ENCODE results near the gene ECI1.
A peak's percentile ranks its signal among the peaks of the same experiment; 100 is the strongest.
"Not testable (repeated sequence)": the region's sequence is repeated elsewhere in the genome, so short reads cannot be mapped to it uniquely, and the experiment has no call there.

The ECI1 gene

DNA sequence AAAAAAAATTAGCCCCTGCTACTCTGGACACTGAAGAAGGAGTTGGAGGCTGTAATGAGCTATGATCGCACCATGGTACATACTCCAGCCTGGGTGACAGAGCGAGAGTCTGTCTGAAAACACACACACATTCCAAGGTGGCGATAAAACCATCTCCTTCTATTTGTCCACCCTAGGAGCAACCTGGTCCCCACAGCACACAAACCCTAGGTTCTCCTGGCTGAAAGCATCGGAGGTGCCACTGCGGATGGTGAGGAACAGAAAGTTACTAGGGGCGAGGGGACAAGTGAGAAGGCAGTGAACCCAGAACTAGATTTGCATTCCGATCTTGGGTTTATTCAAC lies 1.4 kb upstream of the ECI1 start:
- DNase-seq: no peak

DNA sequence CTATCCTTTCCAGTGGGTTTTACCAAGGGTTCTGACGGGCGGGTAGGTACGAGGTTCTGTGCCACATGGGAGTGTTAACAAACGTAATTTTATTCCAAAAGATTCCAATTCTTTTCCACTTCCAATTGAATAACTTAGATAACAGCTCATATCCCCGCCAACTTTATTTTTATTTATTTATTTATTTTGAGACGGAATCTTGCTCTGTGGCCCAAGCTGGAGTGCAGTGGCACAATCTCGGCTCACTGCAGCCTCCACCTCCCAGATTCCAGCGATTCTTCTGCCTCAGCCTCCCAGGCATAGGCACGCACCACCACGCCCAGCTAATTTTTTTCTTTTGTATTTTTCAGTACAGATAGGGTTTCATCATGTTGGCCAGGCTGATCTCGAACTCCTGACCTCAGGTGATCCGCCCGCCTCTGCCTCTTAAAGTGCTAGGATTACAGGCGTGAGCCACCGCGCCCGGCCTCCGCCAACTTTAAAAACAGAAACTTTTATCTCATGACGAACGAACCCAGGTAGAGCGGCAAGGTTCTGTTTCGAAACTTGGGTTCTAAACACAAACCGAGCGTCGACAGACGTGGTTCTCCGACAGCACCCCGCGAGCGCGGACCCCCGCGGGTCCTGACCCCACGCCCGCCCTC lies 613 bp downstream of the ECI1 start:
- DNase-seq: peak; percentile 32

DNA sequence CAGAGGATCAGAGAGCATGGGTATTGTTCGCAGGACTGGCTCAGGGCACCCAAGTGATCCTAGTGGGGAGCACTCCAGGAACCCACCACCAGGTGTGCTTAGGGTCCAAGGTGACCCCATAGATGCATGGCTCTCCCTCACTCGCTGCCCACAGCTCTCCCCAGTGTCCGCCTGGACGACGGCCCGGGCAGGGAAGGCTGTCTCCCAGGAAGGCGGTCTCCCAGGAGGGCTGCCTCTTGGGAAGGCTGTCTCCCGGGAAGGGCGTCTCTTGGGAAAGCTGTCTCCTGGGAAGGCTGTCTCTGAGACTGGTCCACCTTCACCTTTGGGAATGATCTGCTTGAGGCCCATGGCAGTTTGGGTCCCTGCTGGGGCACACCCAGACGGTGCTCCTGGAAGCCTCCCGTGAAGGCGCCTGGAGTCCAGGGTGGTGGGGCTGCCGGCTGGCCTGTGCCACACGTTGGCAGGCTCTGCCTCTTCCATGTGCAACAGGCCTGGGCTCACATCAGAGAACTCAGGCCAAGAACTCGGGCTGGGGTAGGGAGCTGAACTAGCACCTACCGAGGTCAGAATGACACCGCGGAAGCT lies 5.0 kb downstream of the ECI1 start:
- no peak for DNase-seq

DNA sequence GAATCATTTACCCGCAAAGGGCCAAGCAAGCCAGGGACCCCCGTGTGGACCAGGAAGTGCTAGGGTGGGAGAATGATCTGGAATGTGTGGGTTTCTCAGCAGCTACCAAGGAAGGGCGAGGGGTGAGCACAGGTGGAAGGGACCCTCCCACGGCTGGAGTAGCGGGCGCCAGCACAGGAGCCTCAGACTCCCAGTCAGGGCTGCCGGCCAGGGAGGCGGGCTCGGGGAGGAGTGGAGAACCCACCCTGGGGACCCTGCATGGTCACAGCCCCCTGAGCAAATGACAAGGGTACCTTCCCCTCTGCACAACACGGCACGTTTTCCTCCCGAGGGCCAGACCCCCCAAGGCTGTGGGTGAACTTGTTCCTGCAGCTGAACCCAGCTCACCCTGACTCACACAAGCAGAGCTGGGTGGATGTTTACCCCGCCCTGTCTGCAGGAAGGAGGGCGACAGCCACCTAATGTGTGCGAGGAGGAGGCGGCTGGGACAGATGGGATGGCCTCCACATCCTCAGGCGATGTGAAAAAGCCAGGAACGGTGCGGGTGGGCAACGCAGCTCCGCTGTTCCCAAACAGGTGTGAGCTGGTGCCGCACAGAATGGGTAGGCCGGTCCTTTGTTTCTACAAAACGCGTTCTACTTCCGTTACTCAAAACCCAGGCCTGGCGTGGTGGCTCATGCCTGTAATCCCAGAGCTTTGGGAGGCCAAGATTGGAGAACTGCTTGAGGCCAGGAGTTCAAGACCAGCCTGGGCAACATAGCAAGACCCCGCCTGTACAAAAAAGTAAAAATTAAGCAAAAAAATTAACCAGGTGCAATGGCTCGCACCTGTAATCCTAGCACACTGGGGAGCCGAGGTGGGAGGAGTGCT lies 6.2 kb downstream of the ECI1 start:
- no peak for DNase-seq

DNA sequence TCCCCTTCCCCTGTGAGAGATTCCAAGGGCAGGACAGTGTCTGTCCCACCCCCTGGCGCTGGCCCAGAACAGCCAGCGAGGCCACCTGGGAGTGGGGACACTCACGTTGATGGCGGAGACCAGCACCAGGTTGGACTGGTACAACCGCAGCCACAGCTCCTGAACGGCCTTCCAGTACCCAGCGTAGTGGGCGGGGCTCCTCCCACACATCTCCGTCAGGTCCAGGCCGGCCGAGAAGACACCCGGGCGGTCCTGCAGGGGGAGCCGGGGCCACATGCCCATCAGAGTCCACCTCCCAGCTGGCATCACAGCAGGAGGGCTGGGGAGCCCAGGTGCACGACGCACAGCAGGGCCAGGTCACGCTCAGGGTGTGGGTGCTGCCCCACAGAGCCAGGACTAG lies 7.1 kb downstream of the ECI1 start:
- DNase-seq: no peak

DNA sequence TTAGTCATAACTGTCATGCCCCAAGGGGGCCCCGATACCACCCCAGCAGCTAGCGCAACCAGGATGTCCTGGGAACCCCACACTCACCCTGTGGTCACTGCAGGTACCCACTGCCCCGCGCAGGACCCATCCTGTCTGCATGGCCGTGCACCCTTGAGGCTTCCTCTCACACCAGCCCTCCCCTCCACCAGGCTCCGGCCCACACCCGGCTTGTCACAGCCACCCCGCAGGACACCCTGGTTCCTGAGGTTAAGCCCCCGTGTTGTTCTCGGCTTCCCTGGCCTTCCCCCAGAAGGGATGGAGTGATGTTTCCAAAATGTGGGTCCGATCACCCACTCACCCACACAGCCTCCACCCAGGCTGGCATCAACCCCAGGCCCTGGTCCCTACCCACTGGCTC lies 7.6 kb downstream of the ECI1 start:
- no peak for DNase-seq

DNA sequence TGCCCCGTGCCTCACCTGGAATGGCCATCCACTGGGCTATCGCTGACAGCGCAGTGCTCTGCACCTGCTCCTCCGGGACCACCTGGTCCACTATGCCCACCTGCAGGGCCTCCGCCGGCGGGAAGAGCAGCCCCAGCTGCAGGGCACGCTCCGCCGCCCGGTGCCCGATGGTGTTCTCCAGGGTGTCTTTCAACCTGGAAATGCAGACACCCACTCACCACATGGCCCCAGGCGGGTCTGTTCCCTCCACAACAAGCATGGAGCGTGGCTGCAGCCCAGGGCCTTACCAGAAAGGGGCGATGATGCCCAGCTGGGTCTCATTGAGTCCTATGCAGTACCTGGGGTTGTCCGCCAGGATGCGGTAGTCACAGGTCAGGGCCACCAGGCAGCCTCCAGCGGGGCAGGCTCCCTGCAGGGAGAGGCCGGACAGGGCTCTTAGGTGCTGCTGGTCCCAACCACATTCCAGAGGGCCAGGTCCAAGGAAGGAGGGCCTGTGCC lies 8.3 kb downstream of the ECI1 start:
- DNase-seq: no peak

DNA sequence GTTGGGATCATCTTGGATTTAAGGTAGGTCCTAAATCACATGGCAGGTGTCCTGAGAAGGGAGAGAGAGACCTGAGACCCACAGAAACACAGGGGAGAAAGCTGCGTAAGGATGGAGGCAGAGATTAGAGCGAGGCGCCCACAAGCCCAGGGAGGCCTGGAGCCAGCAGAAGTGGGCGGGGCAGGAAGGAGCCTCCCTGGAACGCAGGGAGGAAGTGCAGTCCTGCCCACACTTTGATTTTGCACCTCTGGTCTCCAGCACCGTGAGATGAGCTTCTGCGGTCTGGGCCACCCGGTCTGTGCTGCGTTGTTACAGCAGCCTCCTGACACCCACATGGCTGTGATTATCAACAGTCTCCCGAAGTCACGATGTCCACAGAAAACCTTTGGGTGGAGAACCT lies 8.8 kb downstream of the ECI1 start:
- DNase-seq: no peak

DNA sequence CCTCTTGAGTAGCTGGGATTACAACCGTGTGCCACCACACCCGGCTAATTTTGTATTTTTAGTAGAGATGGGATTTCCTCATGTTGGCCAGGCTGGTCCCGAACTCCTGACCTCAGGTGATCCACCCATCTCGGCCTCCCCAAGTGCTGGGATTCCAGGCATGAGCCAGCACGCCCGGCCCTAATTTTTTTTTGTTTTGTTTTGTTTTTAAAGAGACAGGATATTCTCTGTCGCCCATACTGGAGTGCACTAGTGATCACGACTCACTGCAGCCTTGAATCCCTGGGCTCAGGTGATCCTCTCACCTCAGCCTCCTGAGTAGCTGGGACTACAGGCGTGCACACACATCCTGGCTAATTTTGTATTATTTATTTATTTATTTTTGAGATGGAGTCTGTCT lies 11.1 kb downstream of the ECI1 start:
- DNase-seq: not testable (repeated sequence)

DNA sequence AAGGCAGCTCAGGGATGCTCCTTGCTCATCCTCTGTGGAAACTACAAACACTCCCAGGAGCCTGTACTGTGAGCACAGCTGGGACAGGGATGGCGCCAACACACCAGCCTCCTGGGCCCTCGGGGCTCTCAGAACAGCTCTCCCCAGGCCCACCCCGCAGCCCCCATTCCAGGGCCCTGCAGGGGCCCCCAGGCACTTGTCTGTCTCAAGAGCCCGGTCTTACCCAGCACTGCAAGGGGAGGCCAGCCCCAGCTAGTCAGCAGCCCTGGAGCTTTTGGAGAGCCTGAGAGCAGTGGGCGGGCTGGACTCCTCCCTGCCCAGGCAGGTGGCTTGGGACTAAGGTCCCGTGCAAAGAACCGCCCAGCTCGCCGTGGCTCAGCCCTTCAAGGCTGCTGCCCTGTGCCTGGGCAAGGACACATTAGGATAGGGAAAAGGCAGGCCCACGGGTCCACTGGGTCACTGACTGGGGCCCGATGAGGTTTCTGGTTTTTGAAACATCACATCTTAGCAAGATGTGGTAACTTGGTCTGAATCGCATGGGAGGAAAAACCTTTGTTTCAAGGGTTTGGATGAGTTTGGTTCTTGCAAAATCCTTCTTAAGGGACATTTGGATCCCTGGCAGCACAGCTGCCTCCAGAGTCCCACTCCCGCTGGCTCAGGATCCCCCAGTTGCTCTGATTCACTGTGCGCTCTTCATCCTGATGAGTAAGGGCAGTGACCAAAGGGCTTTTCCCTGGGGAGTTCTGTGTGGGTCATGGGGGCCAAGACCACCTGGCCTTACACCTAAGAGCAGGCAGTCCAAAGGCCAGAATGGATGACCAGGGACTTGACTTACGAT lies 12.3 kb downstream of the ECI1 start:
- no peak for DNase-seq

DNA sequence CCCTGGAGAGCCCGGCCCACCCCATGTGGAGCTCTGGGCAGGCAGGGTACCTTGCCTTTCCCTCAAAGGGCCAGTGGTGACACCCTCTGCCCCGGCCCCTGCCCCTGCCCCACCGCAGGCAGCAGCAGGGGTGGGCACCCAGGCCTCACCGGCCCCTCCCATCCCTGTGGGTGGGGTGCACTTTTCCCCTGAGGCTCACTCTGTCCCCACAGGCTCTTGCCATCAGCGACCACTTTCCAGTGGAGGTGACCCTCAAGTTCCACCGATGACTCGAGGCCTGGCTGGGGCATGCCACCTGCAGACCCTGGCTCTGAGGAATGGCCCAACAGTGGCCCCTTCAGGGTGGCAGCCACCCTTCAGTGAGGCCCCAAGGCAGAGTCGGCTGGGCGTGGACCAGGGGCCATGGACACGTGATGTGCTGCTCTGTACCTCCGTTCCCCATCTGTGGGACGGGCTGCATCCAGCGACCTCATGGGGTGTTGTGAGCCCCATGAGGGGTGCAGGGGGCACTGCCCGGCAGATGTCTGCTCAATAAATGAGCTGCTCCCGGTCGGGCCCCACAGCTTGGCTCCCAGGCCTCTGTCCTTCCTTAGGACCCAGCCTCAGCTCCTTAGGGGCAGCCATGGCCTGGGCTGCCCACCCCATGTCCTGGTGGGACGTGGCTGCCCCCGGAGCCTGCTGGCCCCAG lies 13.1 kb downstream of the ECI1 start:
- DNase-seq: no peak

DNA sequence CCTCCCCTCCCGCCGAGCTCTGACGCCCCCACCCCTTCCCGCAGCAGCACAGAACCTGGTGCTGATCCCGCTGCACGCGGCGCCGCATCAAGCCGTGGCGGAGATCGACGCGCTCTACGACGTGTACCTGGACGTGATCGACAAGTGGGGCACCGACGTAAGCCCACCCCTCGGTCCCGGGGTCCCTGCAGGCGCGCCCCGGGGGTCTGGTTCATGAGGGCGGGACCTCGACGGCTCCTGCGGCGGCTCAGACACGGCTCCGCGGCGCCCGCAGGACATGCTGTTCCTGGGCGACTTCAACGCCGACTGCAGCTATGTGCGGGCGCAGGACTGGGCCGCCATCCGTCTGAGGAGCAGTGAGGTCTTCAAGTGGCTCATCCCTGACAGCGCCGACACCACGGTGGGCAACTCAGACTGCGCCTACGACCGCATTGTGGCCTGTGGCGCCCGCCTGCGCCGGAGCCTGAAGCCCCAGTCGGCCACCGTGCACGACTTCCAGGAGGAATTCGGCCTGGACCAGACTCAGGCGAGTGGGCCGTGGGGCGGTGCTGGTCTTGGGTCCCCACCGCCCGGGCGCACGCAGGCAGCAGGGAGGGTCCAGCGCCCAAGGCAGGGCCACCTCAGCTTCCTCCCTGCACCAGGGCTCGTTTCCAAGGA lies 13.8 kb downstream of the ECI1 start:
- no peak for DNase-seq

DNA sequence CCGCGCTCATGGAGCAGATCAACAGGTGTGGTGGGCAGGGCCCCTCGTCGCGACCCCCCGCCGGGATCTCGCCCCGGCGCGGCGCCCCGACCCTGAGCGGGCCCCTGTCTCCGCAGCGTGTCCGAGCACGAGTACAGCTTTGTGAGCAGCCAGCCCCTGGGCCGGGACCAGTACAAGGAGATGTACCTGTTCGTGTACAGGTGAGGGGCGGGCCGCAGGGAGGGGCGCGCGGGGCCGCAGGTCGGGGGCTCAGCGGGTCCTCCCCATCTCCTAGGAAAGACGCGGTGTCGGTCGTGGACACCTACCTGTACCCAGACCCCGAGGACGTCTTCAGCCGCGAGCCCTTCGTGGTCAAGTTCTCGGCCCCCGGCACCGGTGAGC lies 14.3 kb downstream of the ECI1 start:
- DNase-seq: no peak

DNA sequence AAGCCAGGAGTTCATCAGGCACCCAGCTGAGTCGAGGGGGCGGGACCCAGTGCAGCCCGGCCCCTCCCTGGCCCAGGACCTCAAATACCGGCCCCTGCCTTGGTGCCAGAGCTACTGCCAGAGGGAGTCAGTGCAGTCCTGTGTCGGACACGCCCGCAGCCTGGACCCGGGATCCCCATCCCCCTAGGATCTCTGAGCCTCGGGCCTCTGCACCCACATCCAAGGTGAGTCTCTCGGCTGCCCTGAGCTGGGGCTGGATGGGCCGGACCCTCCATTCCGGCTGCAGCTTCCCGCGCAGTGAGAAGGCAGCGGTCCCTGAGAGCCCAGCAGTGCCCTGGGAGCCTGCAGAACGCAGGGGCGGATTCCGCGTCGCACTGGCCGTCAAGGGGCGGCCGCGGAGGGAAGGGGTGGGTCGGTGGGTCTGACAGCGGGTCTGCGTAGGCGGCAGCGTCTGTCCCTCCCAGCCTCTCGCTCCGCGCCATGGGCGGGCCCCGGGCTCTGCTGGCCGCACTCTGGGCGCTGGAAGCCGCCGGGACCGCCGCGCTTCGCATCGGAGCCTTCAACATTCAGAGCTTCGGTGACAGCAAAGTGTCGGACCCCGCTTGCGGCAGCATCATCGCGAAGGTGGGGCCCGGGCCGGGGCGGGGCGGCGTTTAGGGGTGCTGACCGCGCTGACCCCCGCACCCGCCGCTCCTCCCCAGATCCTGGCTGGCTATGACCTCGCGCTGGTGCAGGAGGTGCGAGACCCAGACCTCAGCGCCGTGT lies 14.9 kb downstream of the ECI1 start, which contains the start of gene DNASE1L2:
TSS of gene DNASE1L2 (plus strand) at position 108 of the 765 bp plus-strand sequence. CDS start at position 481, 373 bp downstream.
- DNase-seq: no peak

DNA sequence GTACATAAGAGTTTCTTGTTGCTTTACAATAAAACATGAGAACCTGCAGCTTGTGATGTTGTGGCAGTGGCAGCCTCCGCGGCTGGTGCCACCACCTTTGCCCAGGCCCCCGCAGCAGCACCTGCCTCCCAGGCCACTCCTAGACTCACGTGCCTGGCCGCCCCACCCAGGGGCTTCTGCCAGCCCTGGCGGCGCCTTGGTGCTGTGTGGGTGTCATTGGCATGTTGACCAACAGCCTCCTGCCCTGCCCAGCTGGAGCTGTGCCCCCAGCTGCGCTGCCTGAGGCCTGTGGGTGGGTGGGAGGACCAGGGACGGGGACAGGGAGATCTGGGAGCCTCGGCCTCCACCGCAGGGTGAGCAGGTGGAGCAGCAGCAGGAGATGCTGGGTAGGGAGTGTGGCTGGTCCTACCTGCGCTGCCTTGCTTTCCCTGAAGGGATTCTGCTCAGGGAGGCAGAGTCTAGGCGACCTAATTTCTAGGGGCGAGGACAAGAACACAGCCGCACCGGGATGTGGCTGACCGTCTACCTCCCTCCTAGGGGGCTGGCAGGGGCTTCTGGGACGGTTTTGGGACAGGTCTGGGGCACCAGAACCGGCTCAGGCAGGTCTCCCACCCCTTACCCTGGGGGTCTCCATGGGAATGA lies 15.6 kb downstream of the ECI1 start:
- no peak for DNase-seq

DNA sequence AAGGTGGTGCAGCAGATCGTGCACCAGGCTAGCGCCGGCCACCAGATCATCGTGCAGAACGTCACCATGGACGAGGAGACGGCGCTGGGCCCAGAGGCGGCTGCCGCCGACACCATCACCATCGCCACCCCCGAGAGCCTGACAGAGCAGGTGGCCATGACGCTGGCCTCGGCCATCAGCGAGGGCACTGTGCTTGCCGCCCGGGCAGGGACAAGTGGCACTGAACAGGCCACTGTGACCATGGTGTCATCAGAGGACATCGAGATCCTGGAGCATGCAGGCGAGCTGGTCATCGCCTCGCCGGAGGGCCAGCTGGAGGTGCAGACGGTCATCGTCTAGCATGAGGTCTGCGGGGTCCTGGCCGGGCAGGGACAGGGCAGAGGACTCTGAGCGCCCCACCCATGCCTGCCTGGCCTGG lies 16.1 kb downstream of the ECI1 start:
- no peak for DNase-seq

DNA sequence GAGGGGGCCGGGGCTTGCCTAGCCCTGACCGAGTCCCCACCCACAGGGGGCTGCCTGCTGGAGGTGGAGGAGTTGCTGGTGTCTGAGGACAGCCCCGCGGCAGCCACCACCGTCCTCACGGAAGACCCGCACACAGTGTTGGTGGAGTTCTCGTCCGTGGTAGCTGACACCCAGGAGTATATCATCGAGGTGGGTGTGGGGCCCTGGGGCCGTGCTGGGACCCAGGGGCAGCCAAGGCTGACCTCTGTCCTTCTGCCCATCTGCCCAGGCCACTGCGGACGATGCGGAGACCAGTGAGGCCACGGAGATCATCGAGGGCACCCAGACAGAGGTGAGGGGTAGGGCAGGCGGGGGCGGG lies 16.6 kb downstream of the ECI1 start:
- DNase-seq: no peak

DNA sequence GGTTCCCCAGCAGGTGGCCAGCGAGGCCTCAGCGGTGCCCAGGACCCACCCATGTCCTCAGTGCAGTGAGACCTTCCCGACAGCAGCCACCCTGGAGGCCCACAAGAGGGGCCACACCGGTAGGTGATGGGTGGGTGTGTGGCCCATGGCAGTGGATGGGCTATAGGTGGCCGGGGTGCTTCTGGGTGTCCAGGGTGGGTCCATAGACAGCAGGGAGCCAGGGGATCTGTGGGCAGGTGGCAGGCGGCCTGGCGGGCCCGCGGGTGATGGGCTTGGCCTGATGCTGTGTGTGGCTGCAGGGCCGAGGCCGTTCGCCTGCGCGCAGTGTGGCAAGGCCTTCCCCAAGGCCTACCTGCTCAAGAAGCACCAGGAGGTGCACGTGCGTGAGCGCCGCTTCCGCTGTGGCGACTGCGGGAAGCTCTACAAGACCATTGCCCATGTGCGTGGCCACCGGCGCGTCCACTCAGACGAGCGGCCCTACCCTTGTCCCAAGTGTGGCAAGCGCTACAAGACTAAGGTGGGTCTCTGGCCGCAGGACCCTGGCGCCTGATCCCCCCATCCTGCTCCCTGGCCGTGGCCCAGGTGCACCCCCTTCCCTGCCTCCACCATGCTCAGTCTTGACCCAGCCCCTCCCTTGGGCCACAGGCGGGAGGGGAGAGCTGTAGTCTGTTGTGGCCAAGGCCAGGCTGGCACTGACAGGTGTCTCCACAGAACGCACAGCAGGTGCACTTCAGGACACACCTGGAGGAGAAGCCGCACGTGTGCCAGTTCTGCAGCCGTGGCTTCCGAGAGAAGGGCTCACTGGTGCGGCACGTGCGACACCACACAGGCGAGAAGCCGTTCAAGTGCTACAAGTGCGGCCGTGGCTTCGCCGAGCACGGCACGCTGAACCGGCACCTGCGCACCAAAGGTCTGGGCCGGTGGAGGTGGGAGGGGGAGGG lies 17.2 kb downstream of the ECI1 start:
- no peak for DNase-seq

DNA sequence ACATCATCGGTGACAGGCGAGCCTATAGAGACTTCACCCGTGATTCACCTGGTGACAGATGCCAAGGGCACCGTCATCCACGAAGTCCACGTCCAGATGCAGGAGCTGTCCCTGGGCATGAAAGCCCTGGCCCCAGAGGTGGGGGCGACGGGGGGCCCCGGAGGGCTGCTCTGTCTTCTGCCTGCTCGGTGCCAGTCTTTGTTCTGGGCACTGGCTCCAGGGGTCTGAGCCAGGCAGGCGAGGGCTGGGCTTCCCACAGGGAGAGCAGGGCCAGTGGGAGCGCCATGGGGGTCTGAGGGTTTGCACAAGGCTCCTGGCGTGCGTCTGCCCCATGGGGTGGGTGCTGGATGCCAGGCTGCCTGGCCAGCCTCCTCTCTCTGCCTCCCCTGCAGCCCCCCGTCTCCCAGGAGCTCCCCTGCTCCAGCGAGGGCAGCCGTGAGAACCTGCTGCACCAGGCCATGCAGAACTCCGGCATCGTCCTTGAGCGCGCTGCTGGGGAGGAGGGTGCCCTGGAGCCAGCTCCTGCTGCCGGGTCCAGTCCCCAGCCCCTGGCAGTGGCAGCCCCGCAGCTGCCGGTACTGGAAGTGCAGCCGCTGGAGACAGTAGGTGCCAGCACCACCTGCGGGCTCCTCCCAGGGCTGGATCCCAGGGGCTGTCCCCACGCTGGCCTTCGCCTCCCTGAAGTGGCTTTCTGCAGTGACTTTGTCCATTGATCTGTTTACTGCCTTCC lies 18.2 kb downstream of the ECI1 start:
- DNase-seq: no peak
